ENCODE results near the gene PPP1R3G. TPM values are rescaled to one million over a fixed set of nuclear protein-coding genes. Genes with fewer than 3 reads are reported as not detected.
A peak's percentile ranks its signal among the peaks of the same experiment; 100 is the strongest.

Gene PPP1R3G
- 1 to 10 TPM in 1 of 4 donors, under 1 TPM in 1, not detected in 2; 0.35 to 1.7 TPM for total RNA-seq

DNA sequence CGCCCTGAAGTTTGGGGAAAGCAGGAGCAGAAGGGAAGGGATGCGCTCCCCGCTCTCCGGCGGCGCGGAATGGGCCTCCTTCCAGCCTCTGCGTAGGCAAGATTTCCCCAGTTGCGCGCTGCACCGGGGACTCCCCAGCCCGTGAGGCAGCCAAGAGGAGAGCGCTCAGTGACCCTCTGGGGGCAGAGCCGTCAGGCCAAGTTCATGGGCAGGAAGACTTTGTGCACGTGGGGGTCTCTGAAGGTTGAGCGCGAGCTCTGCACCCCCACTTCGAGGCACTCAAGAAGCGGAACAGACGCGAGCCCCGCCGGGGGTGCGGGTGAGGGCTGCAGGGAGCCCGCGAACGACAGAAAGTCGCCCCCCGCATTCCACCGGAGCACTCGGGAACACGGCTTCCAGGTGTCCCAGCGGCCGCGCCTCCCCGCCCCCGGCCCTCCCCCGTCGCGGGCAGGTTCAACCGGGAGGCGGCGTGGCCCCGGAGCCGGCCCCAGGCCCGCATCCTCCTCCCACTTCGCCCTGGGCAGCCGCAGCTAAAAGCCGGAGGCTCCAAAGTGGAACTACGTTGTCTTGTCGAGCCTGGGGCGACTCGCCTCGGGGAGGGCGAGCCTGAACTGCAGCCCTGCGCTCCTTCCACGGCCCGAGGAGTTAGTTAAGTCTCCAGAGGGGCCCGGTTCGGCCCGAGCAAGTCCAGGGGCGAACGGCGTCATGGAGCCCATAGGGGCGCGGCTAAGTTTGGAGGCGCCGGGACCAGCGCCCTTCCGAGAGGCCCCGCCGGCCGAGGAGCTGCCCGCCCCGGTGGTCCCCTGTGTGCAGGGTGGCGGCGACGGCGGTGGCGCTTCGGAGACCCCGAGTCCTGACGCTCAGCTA lies at the start of gene PPP1R3G:
Gene PPP1R3G (plus strand): TSS at position 561 of the 867 bp plus-strand sequence. CDS start 145 bp downstream, at position 706.
- Histone ChIP-seq H3K4me1 (peaks cover 0 to 16% (median 5%) of the 10 kb centered on the region in 4 donors), H3K9me3 (no peaks in the 10 kb centered on the region), H3K4me3 (peak within 1 kb of the TSS; percentile 37 to 68 (median 56)), H3K36me3 (no peaks in the 10 kb centered on the region), H3K27me3 (no peaks in the 10 kb centered on the region), H3K27ac (peak within 1 kb of the TSS; percentile 32 to 71 (median 66))
- TF ChIP-seq POLR2A (IDR thresholded peaks at IDR 0.05), result no peak
- TF ChIP-seq, protein P1, sequence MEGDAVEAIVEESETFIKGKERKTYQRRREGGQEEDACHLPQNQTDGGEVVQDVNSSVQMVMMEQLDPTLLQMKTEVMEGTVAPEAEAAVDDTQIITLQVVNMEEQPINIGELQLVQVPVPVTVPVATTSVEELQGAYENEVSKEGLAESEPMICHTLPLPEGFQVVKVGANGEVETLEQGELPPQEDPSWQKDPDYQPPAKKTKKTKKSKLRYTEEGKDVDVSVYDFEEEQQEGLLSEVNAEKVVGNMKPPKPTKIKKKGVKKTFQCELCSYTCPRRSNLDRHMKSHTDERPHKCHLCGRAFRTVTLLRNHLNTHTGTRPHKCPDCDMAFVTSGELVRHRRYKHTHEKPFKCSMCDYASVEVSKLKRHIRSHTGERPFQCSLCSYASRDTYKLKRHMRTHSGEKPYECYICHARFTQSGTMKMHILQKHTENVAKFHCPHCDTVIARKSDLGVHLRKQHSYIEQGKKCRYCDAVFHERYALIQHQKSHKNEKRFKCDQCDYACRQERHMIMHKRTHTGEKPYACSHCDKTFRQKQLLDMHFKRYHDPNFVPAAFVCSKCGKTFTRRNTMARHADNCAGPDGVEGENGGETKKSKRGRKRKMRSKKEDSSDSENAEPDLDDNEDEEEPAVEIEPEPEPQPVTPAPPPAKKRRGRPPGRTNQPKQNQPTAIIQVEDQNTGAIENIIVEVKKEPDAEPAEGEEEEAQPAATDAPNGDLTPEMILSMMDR (IDR thresholded peaks at IDR 0.05), result no peak
- DNase-seq, result peak in 2 of 3 donors; percentile 55 to 63

GRCh38 chr6:5036269-5036668 lies 48.9 kb upstream of the PPP1R3G start:
- H3K36me3 ChIP-seq, result no peaks in the 10 kb centered on the region
- no peak overlapping the region for H3K4me3 ChIP-seq
- no peaks in the 10 kb centered on the region for H3K9me3 ChIP-seq

DNA sequence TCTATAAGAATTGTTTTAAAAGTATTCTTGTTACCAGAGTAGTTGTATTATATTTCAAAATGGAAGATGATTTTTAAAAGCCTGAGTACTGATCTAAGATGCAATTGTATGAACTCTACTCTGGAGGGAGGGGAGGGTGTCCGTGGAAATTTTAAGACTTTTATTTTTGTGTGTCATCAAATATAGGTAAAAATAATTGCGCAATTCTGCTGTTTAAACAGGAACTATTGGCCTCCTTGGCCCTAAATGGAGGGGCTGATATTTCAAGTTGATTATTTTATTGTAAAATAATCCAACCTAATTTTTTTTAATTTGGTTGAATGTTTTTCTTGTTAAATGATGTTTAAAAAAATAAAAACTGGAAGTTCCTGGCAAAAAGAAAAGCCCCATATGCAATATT lies 43.2 kb upstream of the PPP1R3G start:
- H3K4me3 ChIP-seq, result no peak overlapping the region
- no peaks in the 10 kb centered on the region for H3K36me3 ChIP-seq
- H3K27me3 ChIP-seq, result no peaks in the 10 kb centered on the region
- DNase-seq, result no peak
- TF ChIP-seq POLR2A (IDR thresholded peaks at IDR 0.05), result no peak
- TF ChIP-seq, protein P1 (IDR thresholded peaks at IDR 0.05), result no peak
- H3K27ac ChIP-seq, result no peak overlapping the region
- H3K4me1 ChIP-seq, result no peaks in the 10 kb centered on the region
- no peaks in the 10 kb centered on the region for H3K9me3 ChIP-seq

More at GRCh38 chr6:5036269-5036668, 48.9 kb upstream of the PPP1R3G start:
- TF ChIP-seq, protein P1 (IDR thresholded peaks at IDR 0.05), result peak in 2 of 6 experiments; percentile 13 to 18
- TF ChIP-seq POLR2A (IDR thresholded peaks at IDR 0.05), result no peak
- no peak overlapping the region for H3K27ac ChIP-seq
- DNase-seq, result no peak
- H3K4me1 ChIP-seq, result no peaks in the 10 kb centered on the region
- no peaks in the 10 kb centered on the region for H3K27me3 ChIP-seq

DNA sequence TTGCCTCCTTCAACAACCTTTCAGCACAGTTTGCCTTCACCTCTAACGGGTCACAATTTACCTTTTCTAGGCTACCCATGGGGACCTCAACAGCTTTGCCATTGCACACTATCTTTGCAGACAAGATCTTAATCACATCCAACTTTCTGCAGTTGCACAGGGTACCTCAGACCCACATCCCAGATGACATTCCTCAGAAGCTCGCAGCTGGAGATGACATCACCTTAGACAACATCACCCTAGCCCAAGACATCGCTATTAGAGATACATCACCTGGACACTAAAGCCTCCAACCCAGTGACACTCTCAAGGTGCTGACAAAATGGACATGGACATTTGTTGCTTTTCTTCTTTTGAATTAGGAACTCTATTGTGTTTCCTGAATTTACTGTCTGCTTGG lies 42.7 kb upstream of the PPP1R3G start:
- Histone ChIP-seq H3K27me3 (no peaks in the 10 kb centered on the region), H3K9me3 (no peaks in the 10 kb centered on the region), H3K36me3 (no peaks in the 10 kb centered on the region), H3K4me3 (no peak overlapping the region), H3K4me1 (no peaks in the 10 kb centered on the region), H3K27ac (no peak overlapping the region)
- TF ChIP-seq, protein P1 (IDR thresholded peaks at IDR 0.05), result no peak
- TF ChIP-seq POLR2A (IDR thresholded peaks at IDR 0.05), result no peak
- no peak for DNase-seq

- no peaks in the 10 kb centered on the region for H3K27me3 ChIP-seq
- H3K4me1 ChIP-seq, result no peaks in the 10 kb centered on the region
- H3K27ac ChIP-seq, result no peak overlapping the region
- no peak overlapping the region for H3K4me3 ChIP-seq
- no peak for DNase-seq
- H3K36me3 ChIP-seq, result no peaks in the 10 kb centered on the region
- no peaks in the 10 kb centered on the region for H3K9me3 ChIP-seq
- TF ChIP-seq, protein P1 (IDR thresholded peaks at IDR 0.05), result no peak
Observed at GRCh38 chr6:5044866-5045265, 40.3 kb upstream of the PPP1R3G start.
